Measurements from ENCODE around the gene STX10. TPM values are rescaled to one million over a fixed set of nuclear protein-coding genes. Genes with fewer than 3 reads are reported as not detected.

The STX10 gene
- total RNA-seq, 1 donor from 2014 or later = 56.6 TPM

DNA sequence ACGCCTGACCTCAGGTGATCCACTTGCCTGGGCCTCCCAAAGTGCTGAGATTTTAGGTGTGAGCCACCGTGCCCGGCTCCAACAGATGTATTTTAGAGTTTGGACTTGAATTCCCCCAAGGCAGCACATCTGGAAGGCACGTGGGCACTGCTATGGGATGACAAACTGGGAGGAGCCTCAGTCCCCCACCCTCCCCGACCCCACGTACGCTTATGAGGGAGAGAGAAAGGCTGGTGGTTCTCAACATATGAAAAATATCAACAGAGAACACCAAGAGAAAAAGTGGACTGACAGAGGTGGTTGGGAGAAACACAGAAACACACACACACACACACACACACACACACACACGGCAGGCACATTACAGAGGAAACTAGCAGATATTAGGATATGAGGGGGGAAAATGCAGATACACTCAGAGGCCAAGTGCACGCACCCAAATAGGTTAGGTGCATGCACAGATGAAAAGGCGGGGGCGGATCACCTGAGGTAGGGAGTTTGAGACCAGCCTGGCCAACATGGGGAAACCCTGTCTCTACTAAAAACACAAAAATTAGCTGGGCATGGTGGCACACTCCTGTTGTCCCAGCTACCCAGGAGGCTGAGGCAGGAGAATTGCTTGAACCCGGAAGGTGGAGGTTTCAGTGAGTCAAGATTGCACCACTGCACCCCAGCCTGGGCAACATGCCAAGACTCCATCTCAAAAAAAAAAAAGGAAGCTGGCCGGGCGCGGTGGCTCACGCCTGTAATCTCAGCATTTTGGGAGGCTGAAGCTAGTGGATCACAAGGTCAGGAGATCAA, 3.2 kb downstream of the STX10 start:
- intact Hi-C loops (cut with micrococcal nuclease) = no loop called here

- intact Hi-C loops (cut with micrococcal nuclease) = no loop called here
Measured at GRCh38 chr19:13139633-13140311, 10.4 kb downstream of the STX10 start.

DNA sequence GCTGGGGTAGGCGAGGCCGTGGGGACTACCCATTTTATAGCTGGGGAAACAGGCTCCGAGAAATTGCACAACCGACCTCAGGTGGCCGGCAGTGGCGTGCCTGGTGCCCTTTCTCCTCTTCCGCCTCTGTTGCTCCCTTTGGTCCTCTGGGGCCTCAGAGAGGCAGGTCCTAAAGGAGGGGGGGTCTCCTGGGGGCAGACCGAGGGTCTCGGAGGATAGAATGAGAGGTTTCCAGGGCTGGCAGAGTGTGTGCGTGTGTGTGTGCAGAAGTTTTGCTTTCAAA, 11.3 kb downstream of the STX10 start:
- intact Hi-C loops (cut with micrococcal nuclease) = no loop called here

DNA sequence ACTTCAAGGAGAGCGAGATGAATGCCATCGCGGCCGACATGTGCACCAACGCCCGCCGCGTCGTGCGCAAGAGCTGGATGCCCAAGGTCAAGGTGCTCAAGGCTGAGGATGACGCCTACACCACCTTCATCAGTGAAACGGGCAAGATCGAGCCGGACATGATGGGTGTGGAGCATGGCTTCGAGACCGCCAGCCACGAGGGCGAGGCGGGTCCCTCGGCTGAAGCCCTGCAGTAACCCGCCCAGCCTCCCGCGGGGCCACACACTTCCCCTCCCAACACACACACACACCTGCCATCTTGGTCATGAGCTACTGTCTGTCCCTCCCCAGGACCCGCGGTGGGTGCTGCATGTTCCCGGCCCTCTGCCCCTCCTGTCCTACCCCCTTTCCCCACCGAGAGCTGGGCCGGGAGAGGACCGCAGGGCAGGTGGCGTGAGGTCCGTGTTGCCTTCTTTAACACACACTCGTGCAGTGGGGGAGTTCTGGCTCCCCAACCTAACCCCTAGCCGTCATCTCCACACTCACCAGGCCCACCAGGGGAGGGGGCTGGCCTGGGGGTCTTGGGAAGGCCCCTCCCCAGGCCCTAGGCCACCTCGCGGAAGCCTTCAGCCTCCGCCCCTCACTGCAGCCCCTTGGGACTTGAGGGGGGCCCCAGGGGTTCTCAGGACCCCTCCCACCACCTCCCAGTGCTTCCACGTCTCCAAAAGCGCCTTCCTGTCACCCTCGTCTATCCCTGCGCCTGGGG, 11.8 kb downstream of the STX10 start:
- intact Hi-C loops (cut with micrococcal nuclease) = no loop called here

DNA sequence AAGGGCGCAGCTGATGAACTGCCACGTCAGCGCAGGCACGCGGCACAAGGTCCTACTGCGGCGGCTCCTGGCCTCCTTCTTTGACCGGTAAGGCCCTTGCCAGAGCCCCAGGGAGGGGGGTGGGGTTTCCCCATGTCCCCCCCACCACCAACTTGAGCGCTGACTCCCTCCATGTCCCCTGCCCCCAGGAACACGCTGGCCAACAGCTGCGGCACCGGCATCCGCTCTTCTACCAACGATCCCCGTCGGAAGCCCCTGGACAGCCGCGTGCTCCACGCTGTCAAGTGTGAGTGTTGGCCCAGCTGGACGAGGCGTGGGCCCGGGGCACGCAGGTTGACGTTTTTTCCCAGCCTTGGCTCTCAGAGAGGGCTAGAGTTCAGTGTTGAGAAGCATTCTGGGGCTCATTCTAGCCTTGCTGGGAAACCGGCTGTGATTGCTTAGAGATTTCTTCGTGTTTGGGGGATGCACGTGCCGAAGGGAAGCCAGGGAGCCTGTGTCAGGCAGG, 12.8 kb downstream of the STX10 start:
- intact Hi-C loops (cut with micrococcal nuclease) = no loop called here

DNA sequence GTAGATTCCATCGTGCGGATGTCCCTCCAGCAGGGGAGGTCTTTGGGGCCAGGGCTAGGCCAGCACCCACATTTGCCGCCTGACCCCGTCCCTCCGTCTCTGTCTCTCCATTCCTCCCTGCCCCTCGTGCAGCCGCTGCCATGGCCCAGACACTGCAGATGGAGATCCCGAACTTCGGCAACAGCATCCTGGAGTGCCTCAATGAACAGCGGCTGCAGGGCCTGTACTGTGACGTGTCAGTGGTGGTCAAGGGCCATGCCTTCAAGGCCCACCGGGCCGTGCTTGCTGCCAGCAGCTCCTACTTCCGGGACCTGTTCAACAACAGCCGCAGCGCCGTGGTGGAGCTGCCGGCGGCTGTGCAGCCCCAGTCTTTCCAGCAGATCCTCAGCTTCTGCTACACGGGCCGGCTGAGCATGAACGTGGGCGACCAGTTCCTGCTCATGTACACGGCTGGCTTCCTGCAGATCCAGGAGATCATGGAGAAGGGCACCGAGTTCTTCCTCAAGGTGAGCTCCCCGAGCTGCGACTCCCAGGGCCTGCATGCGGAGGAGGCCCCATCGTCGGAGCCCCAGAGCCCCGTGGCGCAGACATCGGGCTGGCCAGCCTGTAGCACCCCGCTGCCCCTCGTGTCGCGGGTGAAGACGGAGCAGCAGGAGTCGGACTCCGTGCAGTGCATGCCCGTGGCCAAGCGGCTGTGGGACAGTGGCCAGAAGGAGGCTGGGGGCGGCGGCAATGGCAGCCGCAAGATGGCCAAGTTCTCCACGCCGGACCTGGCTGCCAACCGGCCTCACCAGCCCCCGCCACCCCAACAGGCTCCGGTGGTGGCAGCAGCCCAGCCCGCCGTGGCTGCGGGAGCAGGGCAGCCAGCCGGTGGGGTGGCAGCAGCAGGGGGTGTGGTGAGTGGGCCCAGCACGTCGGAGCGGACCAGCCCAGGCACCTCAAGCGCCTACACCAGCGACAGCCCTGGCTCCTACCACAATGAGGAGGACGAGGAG, 14.8 kb downstream of the STX10 start:
- intact Hi-C loops (cut with micrococcal nuclease) = no loop called here

- intact Hi-C loops (cut with micrococcal nuclease) = no loop called here
Measured at GRCh38 chr19:13134626-13135025, 15.5 kb downstream of the STX10 start.

DNA sequence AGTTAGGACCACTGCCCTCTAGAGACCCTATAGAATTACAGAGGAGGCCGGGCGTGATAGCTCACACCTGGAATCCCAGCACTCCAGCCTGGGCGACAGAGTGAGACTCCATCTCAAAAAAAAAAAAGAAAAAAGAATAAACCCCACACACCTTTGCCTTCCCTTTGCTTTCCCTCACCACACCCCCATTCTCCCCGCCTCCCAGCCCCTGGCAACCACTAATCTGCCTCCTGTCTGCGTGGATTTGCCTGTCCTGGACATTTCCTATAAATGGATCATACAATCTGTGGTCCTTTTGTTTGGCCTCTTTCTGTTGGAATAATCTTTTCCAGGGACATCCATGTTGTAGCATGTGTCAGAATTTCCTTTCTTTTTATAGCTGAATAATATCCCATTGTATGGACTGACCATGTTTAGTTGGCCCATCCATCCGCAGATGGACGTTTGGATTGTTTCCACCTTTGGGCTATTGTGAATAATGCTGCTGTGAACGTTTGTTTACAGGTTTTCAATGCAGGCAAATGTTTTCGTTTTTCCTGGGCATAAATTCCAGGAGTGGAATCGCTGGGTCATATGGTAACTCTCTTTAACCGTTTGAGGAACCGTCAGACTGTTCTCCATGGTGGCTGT, 16.8 kb downstream of the STX10 start:
- intact Hi-C loops (cut with micrococcal nuclease) = no loop called here

- intact Hi-C loops (cut with micrococcal nuclease) = loop anchor here (1.0 kb wide), 2 partner anchors 14 to 18 kb away; partner anchors contain the start of genes IER2, NACC1 and STX10
Measured at GRCh38 chr19:13132471-13133180, 17.5 kb downstream of the STX10 start.

DNA sequence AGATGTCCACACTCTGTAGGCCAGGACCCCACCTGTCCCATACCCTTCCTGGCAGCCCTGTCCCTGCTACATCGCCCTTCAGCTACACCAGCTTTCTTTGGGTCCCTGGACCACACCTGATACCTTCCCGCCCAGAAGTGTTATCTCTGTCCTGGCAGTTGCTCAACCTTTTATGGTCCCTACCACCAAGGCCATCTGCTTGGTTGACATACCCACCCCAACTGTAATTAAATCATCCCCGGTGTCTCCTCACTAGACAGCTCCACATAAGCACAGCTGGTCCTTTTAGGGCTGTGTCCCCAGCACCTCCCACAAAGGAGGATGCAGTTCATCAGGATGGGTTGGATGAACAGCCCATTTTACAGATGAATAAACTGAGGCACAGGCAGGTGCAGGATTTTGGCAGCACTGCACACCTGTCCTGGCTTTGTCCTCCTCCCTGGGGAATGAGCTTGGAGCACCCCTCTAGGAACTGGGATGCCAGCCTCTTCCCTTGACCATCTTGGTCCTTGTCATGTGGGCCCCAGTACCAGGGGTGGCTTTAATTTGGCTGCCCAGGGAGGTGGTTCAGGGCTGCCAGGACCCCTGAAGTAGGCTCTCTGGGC, 19.2 kb downstream of the STX10 start:
- intact Hi-C loops (cut with micrococcal nuclease) = no loop called here

DNA sequence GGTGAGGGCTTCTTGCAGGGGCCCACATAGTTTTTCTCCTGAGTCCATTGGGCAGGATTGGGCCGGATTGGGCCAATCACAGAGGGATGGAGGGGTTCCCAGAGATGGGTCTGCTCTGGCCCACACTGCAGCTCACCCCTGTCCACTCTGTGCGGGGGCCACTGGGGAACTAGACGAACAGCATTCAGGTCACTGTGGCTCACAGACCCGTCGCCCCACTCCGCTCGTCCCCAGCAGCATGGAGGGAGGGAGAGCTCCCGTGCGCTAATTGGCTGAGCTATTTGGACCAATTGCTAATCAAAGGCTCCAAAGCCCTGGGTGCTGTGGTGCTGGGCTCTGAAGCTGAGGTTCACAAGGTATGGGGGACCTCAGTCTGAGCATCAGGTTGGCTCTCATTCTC, 20.8 kb downstream of the STX10 start:
- intact Hi-C loops (cut with micrococcal nuclease) = no loop called here

GRCh38 chr19:13128583-13128982, 21.6 kb downstream of the STX10 start:
- intact Hi-C loops (cut with micrococcal nuclease) = no loop called here

GRCh38 chr19:13127811-13128575, 22.2 kb downstream of the STX10 start:
- intact Hi-C loops (cut with micrococcal nuclease) = no loop called here

GRCh38 chr19:13127051-13127450, 23.1 kb downstream of the STX10 start:
- intact Hi-C loops (cut with micrococcal nuclease) = no loop called here

- intact Hi-C loops (cut with micrococcal nuclease) = no loop called here
Measured at GRCh38 chr19:13122980-13123957, 26.9 kb downstream of the STX10 start.

DNA sequence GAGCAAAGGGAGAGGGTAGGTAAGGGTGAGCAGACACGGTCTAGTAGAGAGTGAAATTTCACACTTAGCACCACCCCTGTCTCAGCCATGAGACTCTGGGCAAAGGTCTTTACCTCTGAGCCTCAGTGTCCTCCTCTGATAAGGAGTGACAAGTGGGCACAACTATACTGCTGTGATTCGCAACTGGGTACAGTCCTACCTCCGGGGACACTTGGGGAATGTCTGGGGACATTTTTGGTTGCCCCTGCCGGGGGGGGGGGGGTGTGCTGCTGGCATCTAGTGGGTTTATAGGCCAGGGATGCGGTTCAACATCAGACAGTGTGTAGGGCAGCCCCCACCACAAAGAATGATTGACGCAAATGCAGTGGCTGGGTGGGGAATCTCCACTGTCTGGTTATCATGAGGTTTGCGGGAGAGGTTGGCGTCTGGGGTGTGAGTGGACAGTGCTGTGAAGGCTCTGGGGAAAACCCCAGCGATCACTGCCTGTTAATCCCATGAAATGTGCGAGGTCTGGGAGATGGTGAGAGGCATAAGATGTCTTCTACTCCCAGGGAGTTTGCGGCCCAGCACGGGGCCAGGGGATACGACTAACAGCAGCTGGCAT, 27.8 kb downstream of the STX10 start:
- intact Hi-C loops (cut with micrococcal nuclease) = no loop called here
